Upper lobe of right lung (tissue), 1 donor: ENCODE measurements around the gene ILDR2. TPM values are rescaled to one million over a fixed set of nuclear protein-coding genes. Genes with fewer than 3 reads are reported as not detected.

Source experiments
- ATAC-seq: fragments of 200-7000 bp; cut with Tn5 transposase; one replicate; pipeline ENCODE4 v1.9.1; 2020; ENCODE audit warnings: mild to moderate bottlenecking, moderate library complexity
- DNase-seq: peaks from one replicate; pipeline ENCODE4 v3.0.0-alpha.2; 2020
- H3K27ac ChIP-seq: fragments of 200-600 bp; one replicate; pipeline ENCODE4 v1.8.0; 2022
- H3K27me3 ChIP-seq: fragments of 200-600 bp; one replicate; pipeline ENCODE4 v1.8.0; 2022; ENCODE audit warnings: mild to moderate bottlenecking
- H3K36me3 ChIP-seq: fragments of 200-600 bp; one replicate; pipeline ENCODE4 v1.8.0; 2022
- H3K4me1 ChIP-seq: fragments of 200-600 bp; one replicate; pipeline ENCODE4 v1.8.0; 2022
- H3K4me3 ChIP-seq: fragments of 200-600 bp; one replicate; pipeline ENCODE4 v1.8.0; 2022; ENCODE audit warnings: mild to moderate bottlenecking
- H3K9me3 ChIP-seq: fragments of 200-600 bp; one replicate; pipeline ENCODE4 v1.8.0; 2022
- intact Hi-C: fragments of 100-400 bp; cut with DNase I; formaldehyde crosslinking; loops from one replicate; pipeline ENCODE4 v1.11.0; 2022
- total RNA-seq: library from RNA; stranded (reverse); fragmentation: NEBNext Ultra II Directional; extraction: Animal tissue kit (Norgen Biotek cat#: 25700); gene quantifications from one replicate; pipeline ENCODE4 v1.2.1, GENCODE V29; 2021
- TF ChIP-seq, protein P1 (sequence below): fragments of 200-600 bp; IDR thresholded peaks from one replicate; pipeline ENCODE4 v1.8.0; 2022; ENCODE audit warnings: antibody characterized with exemption
- donor health status: DM: no; HTN: yes; CAD: no; lungs with severe emphysema.

ILDR2 gene
- total RNA-seq, 1 donor from 2014 or later, result 0.98 TPM

DNA sequence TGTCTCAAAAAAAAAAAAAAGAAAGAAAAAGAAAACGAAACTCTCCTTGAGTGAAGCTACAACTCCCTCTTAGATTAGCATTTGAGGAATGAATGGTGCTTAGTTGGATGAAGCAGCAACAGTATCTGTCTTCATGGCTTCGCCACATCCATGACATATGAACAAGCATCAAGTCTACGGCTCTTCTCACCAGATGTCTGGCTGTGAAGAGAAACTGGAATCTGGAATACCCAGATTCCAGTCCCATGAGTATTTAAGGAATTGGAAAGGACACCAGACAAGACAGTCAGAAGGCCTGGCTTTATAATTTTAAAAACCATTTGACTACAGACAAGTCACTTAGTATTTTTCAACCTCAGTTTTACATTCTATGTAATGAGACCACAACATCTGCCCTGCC is 61.2 kb downstream of the ILDR2 start:
- no peaks in the 10 kb centered on the region for H3K36me3 ChIP-seq
- intact Hi-C loops, result no loop called here
- DNase-seq, result no peak
- TF ChIP-seq, protein P1, sequence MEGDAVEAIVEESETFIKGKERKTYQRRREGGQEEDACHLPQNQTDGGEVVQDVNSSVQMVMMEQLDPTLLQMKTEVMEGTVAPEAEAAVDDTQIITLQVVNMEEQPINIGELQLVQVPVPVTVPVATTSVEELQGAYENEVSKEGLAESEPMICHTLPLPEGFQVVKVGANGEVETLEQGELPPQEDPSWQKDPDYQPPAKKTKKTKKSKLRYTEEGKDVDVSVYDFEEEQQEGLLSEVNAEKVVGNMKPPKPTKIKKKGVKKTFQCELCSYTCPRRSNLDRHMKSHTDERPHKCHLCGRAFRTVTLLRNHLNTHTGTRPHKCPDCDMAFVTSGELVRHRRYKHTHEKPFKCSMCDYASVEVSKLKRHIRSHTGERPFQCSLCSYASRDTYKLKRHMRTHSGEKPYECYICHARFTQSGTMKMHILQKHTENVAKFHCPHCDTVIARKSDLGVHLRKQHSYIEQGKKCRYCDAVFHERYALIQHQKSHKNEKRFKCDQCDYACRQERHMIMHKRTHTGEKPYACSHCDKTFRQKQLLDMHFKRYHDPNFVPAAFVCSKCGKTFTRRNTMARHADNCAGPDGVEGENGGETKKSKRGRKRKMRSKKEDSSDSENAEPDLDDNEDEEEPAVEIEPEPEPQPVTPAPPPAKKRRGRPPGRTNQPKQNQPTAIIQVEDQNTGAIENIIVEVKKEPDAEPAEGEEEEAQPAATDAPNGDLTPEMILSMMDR, result no peak
- no peaks in the 10 kb centered on the region for H3K9me3 ChIP-seq
- no peaks in the 10 kb centered on the region for H3K27me3 ChIP-seq
- no peak overlapping the region for H3K4me3 ChIP-seq
- H3K27ac ChIP-seq, result no peak overlapping the region
- H3K4me1 ChIP-seq, result no peaks in the 10 kb centered on the region
- ATAC-seq, result no peak

DNA sequence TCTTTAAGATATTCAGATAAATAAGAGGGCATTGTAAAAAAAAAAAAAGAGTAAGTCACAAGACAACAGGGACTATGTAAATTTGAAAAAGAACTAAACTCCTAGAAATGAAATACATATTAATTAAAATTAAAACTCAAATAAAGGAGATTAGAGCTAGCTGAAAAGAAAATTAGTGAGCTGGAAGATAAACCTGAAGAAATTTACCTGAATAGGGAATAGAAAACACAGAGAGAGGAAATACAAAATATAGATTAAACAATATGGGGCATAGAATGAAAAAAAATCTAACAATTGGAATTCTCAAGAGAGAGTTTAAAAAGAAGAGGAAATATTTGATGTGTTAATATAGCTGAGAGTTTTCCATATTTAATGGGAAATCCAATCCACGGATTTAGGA is 63.7 kb downstream of the ILDR2 start:
- DNase-seq (no peak), ATAC-seq (no peak)
- Histone ChIP-seq H3K9me3 (no peaks in the 10 kb centered on the region), H3K27ac (no peak overlapping the region), H3K36me3 (no peaks in the 10 kb centered on the region), H3K4me1 (no peaks in the 10 kb centered on the region), H3K27me3 (no peaks in the 10 kb centered on the region), H3K4me3 (no peak overlapping the region)
- intact Hi-C loops, result no loop called here
- TF ChIP-seq, protein P1, result no peak

DNA sequence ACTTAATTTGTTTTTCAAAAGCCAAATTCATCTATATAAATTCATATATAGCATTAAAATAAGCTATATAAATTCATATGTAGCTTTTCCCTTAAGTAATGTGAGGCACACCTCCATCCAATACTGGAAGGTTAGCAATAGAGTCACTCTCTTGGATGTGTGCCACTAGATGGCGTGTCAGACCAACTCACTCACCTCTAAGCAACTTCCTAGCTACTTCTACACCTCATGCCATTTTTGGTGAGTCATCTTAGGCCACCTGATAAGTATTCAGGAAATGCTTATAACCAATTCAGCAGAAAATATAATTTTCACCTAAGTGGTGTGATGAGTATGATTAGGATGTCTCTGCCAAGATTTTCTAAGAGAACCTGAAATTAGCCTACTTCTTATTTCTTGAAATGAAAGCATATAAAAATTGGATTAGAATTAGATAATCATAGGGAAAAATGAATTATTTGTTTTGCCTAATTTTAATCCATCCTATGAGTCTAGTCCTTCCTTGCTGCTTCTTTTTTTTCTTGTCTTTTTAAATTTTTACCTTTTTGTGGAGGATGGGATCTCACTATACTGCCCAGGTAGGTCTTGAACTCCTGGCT is 64.8 kb downstream of the ILDR2 start:
- no peak overlapping the region for H3K4me3 ChIP-seq
- peak; percentile 98 for ATAC-seq
- no peak for DNase-seq
- no peaks in the 10 kb centered on the region for H3K9me3 ChIP-seq
- intact Hi-C loops, result no loop called here
- no peak overlapping the region for H3K27ac ChIP-seq
- no peaks in the 10 kb centered on the region for H3K4me1 ChIP-seq
- TF ChIP-seq, protein P1, result peak; percentile 73
- no peaks in the 10 kb centered on the region for H3K36me3 ChIP-seq
- no peaks in the 10 kb centered on the region for H3K27me3 ChIP-seq

GRCh38 chr1:166908942-166909341 is 66.4 kb downstream of the ILDR2 start:
- Histone ChIP-seq H3K36me3 (no peaks in the 10 kb centered on the region), H3K4me1 (no peaks in the 10 kb centered on the region), H3K27me3 (no peaks in the 10 kb centered on the region), H3K27ac (no peak overlapping the region), H3K9me3 (no peaks in the 10 kb centered on the region), H3K4me3 (no peak overlapping the region)
- TF ChIP-seq, protein P1, result no peak
- intact Hi-C loops, result loop anchor here (10.0 kb wide), 1 partner anchor 156 kb away; no protein-coding TSS in a partner anchor
- DNase-seq (no peak), ATAC-seq (no peak)

DNA sequence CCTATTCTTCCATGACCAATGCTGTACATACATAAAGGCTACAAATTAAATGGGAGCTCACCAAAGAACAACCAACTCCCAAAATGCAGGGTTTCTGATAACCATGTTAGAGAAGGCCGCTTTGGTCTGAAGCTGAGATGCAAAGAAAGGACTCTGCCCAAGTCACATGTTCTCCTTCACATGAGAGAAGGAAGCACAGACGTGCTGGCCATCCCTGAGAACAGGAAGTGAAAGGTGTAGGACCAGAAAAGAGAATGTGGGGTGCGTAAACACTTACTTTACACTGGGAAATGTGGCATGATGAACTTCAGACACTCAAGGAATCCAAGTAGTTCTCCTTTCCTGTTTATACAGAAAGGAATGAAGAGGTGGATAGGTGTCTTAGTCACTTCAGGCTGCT is 67.6 kb downstream of the ILDR2 start:
- no peaks in the 10 kb centered on the region for H3K9me3 ChIP-seq
- no peak overlapping the region for H3K4me3 ChIP-seq
- intact Hi-C loops, result loop anchor here (10.0 kb wide), 1 partner anchor 157 kb away; no protein-coding TSS in a partner anchor
- H3K27me3 ChIP-seq, result no peaks in the 10 kb centered on the region
- no peaks in the 10 kb centered on the region for H3K36me3 ChIP-seq
- ATAC-seq (no peak), DNase-seq (no peak)
- H3K27ac ChIP-seq, result no peak overlapping the region
- no peaks in the 10 kb centered on the region for H3K4me1 ChIP-seq
- TF ChIP-seq, protein P1, result no peak

GRCh38 chr1:166907051-166907450 is 68.3 kb downstream of the ILDR2 start:
- DNase-seq (no peak), ATAC-seq (no peak)
- Histone ChIP-seq H3K27ac (no peak overlapping the region), H3K4me3 (no peak overlapping the region), H3K36me3 (no peaks in the 10 kb centered on the region), H3K4me1 (no peaks in the 10 kb centered on the region), H3K9me3 (no peaks in the 10 kb centered on the region), H3K27me3 (no peaks in the 10 kb centered on the region)
- intact Hi-C loops, result loop anchor here (10.0 kb wide), 1 partner anchor 158 kb away; no protein-coding TSS in a partner anchor
- TF ChIP-seq, protein P1, result no peak
